GM06990 (cell line): ENCODE measurements around the gene ENO4.

Source experiments
- DNase-seq: peaks from one replicate; pipeline ENCODE4 v3.0.0-alpha.2; 2011; ENCODE audit not compliant: insufficient read length; ENCODE audit errors: extremely low read depth
- H3K27me3 ChIP-seq: replicated peaks from 2 replicates; pipeline ENCODE4 v1.6.0; 2011; ENCODE audit warnings: low read length; ENCODE audit not compliant: control insufficient read depth, insufficient read depth
- H3K36me3 ChIP-seq: 2 replicates; pipeline ENCODE4 v1.5.1; 2011; ENCODE audit warnings: low read length; ENCODE audit not compliant: control insufficient read depth, insufficient read depth
- H3K4me3 ChIP-seq: replicated peaks from 2 replicates; pipeline ENCODE4 v1.5.1; 2011; ENCODE audit warnings: low read depth, mild to moderate bottlenecking, control low read depth, low read length
- TF ChIP-seq, protein P1 (sequence below): IDR thresholded peaks from 2 replicates; pipeline ENCODE4 v1.5.1; 2011; ENCODE audit warnings: low read length, control low read depth, mild to moderate bottlenecking, inconsistent platforms; ENCODE audit not compliant: insufficient read depth, poor library complexity, severe bottlenecking

ENO4 gene

DNA sequence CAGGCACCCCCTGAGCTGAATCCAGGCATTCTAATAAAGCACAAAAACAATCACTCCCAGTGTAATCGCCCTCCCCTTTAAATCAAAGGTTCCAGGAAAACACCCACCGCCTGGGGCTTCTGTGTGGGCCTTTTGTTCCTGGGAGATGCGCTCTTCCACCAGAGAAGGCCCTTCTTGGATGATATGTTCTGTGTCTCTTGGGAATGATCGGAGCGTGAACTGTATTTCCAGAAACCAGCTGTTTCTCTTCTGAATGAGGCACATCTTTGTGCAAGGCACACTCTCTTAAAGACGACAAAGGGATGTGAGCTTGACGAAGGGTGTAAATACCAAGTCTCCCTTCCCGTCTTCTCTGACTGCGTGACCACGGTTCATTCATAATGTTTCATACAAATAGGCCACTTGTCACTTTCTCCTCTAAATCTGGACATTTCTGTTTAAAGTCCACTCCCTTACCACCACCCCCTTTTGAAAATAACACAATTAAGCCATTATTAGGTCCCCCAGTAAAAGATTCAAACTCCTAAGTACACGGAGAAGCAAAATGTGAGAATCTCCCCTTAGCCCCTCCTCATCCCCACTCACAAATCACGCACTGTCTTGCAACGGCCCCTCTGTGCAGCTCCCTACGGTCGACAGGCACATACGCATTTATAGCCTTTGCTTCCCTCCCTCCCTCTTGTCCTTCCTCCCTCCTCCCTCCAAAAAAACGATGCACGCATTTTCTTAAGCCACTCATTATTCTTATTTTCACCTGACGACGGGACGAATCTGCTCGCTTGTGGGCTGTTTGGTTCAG lies 45.6 kb upstream of the ENO4 start:
- DNase-seq, result no peak
- Histone ChIP-seq H3K4me3 (no peak overlapping the region), H3K27me3 (no peaks in the 10 kb centered on the region), H3K36me3 (no peaks in the 10 kb centered on the region)
- TF ChIP-seq, protein P1, sequence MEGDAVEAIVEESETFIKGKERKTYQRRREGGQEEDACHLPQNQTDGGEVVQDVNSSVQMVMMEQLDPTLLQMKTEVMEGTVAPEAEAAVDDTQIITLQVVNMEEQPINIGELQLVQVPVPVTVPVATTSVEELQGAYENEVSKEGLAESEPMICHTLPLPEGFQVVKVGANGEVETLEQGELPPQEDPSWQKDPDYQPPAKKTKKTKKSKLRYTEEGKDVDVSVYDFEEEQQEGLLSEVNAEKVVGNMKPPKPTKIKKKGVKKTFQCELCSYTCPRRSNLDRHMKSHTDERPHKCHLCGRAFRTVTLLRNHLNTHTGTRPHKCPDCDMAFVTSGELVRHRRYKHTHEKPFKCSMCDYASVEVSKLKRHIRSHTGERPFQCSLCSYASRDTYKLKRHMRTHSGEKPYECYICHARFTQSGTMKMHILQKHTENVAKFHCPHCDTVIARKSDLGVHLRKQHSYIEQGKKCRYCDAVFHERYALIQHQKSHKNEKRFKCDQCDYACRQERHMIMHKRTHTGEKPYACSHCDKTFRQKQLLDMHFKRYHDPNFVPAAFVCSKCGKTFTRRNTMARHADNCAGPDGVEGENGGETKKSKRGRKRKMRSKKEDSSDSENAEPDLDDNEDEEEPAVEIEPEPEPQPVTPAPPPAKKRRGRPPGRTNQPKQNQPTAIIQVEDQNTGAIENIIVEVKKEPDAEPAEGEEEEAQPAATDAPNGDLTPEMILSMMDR, result no peak

DNA sequence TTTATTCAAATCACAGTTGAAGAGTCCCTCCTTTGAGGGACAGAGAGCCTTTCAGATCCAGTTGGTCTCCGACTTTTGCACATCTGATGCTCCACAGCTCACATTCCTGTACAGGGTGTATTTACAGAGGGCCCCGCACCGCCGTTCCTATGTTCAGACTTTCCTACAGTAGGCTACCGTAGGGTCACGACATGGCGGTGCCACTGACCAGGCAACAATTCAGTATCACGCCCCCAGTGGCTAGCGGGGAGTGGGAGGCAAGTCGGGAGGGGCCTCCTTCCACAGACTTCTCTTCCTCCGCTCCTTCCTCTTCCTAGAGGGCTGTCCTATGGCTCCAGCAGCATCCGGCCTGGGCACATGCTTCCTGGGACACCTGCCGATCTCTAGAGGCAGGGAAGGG lies 40.6 kb upstream of the ENO4 start:
- DNase-seq, result no peak
- TF ChIP-seq, protein P1, result no peak
- Histone ChIP-seq H3K4me3 (no peak overlapping the region), H3K36me3 (no peaks in the 10 kb centered on the region), H3K27me3 (no peaks in the 10 kb centered on the region)

DNA sequence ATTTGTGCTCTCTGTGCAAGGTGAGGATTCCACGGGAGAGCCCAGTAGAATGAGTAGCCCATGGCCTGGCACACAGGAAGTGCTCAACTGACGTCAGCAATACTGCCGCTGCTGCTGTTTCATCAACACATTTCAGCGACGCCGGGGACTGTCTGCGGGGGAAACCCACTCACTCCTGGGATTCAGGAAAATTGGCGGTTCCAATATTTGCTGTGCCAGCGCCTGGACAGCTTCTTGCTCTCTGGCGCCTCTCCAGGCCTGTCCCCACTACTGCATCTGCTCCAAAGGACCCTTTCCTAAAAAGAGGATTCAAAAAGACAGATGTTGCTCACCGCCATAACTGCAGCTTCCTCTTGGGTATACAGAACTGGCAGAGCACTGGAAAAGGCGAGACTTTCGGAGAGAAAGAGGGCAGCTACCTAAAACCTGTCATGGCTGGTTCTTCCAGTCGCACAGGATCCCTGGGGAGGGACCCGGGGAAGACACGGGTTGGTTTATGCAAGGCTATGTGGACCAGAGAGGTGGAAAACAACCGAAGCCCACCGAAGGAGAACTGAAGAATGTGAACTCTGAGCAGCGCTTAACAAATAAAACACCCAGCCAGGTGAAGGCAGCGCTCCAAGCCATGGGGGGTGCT lies 39.7 kb upstream of the ENO4 start:
- no peak for DNase-seq
- TF ChIP-seq, protein P1, result peak; percentile 35
- H3K4me3 ChIP-seq, result no peak overlapping the region
- H3K27me3 ChIP-seq, result no peaks in the 10 kb centered on the region
- H3K36me3 ChIP-seq, result no peaks in the 10 kb centered on the region

DNA sequence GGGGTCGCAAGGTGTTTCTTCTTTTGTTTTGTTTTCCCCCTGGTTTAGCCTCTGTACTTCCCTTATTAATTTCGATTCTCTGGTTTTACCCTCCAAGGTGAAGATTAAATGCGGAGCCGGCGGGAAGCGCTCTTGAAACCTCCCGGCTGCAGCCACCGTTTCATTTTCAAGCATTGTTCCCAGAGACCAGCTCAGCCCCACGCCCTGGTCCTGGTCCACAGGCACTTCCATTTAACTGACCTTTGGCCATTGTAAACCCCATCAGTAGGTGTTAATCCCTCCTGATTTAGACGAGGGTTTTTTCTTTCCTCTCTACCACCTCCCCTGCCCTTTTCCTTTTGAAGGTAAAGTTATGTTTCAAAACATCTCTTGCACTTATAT lies 39.2 kb upstream of the ENO4 start:
- Histone ChIP-seq H3K27me3 (no peaks in the 10 kb centered on the region), H3K36me3 (no peaks in the 10 kb centered on the region), H3K4me3 (no peak overlapping the region)
- TF ChIP-seq, protein P1, result no peak
- DNase-seq, result no peak

DNA sequence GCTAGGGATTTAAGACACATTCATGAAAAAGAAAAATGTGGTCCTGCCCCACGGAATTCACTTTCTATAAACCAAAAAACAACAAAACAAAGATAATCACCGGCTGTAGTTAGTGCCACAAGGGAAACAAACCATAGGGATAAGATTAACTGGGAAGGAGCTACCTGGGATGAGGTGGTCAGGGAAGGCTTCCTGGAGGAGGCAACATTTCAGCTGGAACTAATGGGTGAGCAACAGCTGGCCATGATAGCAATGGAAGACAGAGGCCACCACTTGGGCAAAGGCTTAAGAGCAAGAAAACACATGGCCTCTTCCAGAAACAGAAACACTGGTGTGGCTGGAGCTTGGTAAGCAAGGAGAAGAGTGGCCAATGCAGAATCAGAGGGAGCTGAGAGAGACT lies 38.4 kb upstream of the ENO4 start:
- no peak overlapping the region for H3K4me3 ChIP-seq
- TF ChIP-seq, protein P1, result no peak
- no peak for DNase-seq
- H3K27me3 ChIP-seq, result no peaks in the 10 kb centered on the region
- no peaks in the 10 kb centered on the region for H3K36me3 ChIP-seq
